Measurements from ENCODE around the gene MED27.

DNA sequence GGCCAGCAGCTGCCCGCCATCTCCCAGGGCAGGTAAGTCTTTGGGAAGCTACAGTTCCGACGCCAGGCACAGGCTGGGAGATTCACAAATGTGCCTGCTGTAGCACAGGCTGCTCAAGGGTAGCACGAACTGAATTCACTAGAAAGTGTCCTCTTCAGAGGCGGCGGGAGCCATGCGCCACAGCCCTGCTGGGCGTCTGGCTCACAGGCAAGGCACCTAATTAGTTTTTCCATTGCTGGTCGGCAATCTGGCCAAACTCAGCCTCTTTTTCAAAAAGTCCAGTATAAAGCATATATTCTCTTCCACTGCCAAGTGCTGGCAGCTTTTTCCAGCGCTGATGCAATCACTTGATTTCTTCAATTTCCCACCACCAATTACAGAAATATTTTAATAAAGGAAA, 210.9 kb downstream of the MED27 start:
- TF ChIP-seq, protein P1, sequence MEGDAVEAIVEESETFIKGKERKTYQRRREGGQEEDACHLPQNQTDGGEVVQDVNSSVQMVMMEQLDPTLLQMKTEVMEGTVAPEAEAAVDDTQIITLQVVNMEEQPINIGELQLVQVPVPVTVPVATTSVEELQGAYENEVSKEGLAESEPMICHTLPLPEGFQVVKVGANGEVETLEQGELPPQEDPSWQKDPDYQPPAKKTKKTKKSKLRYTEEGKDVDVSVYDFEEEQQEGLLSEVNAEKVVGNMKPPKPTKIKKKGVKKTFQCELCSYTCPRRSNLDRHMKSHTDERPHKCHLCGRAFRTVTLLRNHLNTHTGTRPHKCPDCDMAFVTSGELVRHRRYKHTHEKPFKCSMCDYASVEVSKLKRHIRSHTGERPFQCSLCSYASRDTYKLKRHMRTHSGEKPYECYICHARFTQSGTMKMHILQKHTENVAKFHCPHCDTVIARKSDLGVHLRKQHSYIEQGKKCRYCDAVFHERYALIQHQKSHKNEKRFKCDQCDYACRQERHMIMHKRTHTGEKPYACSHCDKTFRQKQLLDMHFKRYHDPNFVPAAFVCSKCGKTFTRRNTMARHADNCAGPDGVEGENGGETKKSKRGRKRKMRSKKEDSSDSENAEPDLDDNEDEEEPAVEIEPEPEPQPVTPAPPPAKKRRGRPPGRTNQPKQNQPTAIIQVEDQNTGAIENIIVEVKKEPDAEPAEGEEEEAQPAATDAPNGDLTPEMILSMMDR (IDR thresholded peaks at IDR 0.05): no peak
- TF ChIP-seq POLR2AphosphoS5 (IDR thresholded peaks at IDR 0.05): no peak
- no peak for TF ChIP-seq POLR2A (IDR thresholded peaks at IDR 0.05)
